GM21515 (cell line): ENCODE measurements around the gene PSMA2.

Experiments
- ATAC-seq: cut with Tn5 transposase; IDR thresholded peaks from one replicate; pipeline ENCODE4 v1.9.1; 2021; ENCODE audit not compliant: unreplicated experiment

Gene PSMA2

DNA sequence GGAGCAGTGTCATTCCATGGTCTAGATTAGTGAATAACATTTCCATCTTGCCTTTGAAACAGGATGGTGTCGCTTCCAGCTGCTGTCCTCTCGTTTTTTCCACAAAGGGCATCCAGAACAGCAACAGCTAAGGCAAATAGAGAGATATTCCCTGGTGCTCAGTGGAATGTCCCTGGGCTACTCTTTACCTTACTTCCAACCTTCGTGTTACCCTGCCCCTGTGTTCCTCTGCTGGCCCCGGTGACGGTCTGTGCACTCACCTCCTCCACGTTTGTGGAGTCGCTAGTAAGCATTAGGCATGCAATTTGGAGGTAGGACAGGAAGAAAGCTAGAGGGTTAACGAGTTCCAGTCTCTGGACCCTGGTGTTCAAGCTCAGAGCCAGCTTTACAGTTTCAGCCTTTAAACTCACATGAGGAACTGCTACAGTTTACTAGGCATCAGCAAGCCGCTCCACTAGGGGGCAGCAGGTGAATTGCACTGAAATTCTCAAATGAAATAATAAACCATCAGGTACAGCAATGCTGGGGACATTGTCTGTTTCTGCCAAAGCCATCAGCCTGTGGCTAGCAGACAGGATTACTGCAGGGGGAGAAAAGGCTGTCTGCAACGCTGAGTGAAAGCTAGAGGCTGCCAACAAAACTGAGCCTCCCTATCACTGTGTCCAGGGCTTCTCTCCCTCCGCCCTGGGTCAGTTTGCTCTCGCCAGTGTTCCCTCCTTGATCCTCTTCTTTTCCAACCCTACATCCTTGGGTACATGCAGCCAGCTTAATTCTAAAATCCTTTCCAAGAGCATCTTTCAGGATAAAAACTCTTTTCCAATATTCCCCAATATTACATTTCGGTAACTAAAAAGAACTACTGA lies 9.2 kb upstream of the PSMA2 start:
- peak; percentile 43 for ATAC-seq

DNA sequence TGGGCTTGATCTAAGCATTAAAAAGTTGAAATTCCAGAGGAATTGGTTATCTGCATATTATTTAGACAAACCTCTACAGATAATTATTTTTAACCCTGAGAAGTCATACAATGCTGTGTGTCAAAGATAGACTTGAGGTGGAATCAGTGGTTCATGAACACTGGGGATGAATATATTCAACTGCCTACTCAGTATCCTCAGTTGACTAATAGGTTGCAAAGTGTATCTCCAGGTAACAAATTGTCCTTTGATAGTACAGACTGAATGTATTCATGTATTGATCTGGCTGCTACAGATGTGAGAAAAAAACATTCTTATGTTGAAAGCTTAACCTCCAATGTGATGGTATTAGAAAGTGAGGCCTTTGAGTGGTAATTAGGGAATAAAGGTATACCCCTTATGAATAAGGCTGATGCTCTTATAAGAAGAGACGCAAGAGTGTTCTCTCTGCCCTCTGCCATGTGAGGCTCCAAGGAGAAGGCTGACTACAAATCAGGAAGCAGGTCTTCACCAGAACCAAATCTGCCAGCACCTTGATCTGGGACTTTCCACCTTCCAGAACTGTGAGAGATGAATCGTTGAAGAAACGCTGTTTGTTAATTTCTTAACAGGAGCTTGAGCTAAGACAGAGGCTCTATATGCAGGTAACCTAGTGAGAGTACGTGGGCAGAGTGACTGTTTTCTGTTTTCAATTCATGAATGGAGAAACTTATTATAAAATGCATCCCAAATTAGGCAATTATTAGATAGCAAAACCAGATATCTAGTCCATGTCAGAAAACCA lies 7.7 kb upstream of the PSMA2 start:
- no peak for ATAC-seq

DNA sequence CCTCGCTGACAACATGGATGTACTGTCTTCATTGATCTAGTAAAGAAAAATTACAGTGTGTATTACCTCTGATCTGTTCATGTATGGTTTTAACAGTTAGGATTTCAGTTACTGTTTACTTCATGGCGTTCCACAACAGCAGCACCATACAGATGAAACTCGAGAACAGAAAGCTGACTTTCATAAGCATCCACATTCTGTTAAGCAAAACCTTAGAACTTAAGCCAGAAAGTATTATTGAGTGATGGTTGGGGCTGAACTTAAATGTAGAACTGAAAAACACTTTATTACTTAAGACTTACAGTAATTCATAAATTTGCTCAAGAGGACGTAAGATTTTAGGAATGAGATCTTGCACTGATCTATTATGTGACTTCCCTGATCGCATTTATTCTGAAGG lies 3.9 kb upstream of the PSMA2 start:
- ATAC-seq = no peak

DNA sequence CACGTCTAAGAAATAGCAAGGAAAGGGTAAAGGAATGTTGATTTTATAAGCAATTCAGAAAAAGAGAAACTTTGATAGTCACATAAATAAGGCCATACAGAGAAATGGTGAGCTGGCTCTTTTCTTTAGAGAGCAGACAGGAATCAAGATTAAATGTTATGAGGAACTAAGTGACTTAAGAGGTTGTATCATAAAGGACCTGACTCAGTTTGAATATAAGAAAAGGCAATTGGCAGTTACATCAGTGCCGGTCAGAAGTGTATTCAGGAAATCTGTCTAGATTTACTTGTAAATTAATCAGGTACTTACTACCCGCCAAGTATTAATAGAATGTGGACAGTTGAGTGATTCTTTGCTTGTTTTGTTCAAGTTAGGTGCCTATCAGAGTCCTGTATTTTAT lies 2.3 kb upstream of the PSMA2 start:
- ATAC-seq = no peak

DNA sequence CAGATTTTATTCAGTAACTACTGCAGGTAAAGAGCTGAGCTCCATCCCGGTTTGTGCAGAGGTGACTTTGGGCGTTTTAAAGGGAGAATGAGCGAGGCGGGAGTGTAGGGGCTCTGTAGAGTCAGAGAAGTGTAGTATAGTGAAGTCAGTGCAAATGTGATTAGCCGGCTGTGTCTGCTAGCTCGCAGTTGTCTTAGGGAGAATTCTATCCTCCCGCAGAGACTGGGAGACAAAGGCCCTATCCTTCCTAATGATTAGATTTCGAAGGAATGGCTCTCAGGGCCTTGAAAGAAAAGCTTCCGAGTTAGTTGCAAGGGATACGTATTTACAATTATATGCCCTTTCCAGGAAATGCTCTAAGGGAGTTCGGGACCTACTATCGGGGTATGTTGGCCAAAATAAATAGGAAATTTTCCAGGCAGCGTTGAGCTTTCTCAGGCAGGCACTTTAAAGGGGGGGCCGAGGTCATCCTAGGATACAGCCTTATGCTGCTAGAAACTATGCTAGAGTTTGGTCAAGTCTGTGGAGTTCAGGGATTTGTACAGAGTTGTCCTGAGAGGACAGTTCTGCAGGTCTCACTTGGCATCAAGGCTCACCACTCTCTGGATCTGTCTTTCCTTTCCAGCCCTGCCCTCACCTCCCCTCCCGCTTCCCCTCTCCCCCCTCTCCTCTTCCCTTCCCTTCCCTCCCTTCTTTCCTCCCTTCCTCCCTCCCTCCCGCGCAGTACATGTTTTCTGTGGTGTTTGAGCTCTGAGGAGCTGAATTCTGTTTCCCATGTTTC lies 1.0 kb upstream of the PSMA2 start:
- no peak for ATAC-seq

DNA sequence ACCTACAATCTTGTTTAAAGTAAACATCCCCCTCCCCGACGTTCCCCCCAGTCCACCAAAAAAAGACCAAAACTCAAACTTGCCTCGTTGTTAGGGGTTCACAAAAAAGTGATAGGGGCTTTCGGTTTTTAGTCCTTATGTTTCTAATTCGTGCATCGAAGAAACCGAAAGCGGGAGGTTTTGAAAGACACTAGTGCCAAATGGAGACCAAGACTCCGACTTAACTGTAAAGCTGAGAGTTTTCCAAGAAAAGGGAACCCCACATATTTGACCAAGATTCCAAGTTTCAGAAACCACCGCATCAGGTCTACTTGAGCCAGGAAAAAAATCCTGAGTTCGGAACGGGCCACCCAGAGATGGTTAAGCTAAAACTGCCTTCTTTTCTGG lies 534 bp downstream of the PSMA2 start:
- ATAC-seq = no peak

DNA sequence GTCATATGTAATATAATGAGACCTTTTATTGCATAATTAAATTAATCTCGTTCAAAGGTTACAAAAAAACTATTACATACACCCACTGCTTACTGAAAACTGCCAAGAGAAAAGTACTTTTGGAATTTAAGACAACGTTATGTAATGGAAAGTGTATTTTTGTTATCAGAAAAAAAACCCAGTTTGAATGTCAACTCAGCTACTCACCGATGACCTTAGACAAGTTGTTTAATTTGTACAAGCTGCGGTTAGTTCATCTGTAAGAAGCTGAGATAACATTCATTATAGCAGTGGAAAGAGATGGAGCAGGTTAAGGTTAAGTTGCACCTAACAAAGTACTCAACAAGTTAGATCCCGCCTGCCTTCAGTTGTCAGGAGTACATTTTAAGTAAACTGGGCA lies 1.1 kb downstream of the PSMA2 start:
- no peak for ATAC-seq

DNA sequence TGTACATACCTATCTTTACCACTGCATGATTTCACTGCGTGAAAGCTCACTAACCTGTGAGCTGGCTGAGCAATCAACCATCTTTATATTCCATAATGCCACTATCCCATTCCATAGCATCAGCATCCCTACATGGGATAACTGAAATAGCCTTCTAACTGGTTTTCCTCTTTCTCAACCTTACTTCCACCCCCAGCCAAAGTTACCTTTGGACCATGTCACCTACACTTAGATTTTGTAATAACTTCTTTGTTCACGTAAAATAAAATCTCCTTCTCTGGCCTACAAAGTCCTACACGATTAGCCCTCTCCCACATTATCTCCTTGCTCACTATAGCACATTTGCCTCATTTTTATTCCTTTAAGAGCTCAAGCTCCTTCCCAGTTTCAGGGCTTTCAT lies 2.5 kb downstream of the PSMA2 start:
- no peak for ATAC-seq

DNA sequence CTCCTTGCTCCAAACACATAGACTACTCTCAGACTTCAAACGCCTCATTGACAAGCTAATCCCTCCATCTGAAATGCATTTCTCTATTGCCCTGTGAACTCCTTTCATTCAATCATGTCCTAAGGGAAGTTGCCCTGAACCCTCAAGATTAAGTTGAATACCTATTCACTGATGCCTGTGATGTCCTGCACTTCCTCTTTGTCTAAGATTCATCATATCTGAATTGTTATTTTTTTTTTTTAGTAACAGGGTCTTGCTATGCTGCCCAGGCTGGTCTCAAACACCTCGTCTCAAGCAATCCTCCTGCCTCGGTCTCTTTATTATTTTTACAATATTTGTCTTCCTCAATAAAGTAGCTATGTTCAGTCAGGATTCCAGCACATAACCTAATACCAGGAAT lies 3.2 kb downstream of the PSMA2 start:
- ATAC-seq = no peak

DNA sequence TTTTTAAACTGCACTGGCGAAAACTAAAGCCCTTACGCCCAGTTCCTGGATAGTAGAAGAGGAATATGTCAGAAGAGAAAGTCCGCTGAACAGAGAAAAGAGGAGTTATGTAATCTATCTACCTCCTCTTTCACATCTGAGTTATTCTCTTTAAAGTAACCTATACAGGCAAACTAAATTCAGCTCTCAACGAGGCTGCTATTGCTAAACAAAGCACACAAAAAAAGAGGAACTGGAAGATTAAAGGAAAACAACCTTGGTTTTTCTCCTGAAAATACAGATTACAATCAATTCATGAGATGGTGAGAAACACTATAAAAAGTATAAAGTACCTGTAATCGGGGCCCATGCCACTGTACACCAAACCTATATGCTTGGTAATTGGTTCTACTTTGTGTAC lies 5.8 kb downstream of the PSMA2 start:
- ATAC-seq = no peak

DNA sequence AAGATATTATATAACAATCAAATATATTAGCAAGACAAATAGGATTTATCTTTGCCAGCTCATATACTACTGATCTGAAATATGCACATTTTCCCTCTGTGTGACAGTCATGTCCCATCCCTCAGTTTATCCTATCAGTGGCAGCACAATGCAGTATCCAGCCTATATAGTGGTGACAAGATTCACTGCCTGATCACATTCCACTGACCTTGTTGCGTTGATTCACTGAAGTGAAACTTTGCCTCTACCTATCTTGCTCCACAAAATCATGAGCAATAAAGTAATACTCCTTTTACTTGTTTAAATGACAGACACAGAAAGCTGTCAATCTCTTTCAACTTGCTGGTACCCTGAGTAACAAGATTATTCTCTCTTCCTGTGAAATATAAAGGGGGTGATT lies 6.3 kb downstream of the PSMA2 start:
- ATAC-seq = no peak

DNA sequence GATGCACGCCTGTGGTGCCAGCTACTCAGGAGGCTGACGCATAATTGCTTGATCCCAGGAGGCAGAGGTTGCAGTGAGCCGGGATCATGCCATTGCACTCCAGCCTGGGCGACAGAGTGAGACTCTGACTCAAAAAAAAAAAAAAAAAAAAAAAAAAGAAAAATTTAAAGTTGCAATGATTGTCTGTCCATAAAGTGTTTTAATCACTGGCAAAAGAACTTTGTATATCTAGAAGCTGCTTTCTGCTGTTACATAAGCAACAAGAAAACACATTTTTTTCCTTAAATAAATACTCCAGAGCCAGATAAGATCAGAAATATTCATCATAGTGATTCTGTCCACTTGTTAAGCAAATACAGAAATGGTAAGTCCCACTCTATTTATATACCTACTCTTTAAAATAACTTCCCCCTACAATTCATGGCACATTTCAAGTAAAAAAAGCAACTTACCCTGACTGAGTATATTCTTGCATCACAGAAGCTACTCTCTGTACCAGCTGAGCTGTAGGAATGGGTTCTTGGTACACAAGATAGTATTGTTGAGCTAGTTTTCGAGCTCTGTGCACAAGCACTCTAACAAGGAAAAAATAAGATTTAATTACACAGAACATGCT lies 7.6 kb downstream of the PSMA2 start:
- ATAC-seq = no peak

DNA sequence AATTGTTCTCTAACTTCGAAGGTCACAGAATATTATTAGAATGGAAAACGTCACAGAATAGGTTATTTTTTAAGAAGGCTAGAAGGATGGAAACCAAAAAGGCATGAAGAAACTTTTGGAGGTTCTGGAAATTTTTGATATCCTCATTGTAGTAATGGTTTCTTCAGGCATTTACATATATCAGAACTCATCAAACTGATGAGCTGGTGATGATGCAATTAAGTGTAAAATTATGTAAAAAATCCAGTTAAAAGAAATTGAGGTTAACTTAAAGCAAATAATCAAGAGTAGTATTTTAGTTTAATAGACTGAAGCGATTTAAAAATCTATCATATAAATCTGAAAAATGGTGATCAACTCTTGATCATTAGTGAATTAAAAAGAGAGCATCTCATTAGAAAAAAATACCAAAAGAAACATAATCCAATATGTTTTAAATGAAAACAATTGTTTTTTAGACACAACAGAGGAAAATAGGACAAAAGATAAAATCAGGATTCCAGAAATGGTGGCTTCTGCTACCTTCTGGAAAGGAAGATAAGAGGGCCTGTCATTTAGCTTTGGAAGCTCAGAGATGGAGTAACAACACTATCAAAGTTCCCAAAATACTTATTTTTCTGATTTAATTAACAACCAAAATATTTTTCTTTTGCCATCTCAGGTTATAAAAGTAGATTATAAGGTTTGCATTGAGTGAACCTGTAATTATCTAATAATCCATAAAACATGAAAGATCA lies 9.8 kb downstream of the PSMA2 start:
- no peak for ATAC-seq

DNA sequence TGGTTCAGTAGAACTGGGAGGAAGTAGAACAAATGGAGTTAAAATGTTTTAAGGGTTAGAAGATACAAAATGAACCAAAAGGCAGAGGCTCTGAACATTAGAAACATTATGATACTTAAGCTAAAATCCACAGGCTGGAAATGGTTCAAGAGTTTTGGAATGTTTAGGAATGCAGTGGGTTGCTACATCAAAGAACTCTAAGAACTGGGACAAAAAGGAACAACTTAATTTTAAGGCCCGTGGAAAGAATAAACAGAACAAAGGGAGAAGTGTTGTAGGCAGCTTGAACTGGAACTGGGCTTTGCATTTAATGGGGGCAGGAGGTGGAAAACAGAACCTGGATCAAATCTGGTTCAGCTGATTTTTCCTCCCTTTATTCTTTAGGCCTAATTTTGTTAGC lies 16.6 kb downstream of the PSMA2 start:
- ATAC-seq = no peak

DNA sequence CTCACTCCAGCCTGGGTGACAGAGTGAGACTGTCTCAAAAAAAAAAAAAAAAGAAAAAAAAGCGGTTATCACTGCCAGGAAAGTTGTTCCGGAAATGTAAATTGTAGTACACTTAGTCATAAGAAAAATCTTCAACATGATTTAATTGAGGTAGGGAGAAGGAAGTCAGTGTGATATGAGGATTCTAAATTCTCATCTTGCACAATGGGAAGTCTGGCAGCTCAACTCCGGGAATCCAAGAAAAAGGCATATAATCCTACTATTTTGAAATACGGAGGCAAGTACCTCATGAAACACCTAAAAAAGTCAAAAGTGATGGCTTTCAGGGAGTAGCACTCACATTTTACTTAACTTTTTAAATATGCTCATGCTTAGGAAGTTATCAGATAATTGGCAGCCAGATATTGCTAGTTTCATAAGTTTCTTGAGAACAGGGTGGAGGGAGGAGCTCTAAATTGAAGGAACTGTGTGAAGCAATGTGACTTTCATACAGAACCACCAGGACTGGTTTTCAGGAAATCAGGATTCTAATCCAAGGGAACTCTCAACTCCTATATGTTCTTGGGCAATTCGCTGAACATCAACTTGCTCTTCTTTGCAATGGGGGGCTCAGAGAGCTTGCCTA lies 17.4 kb downstream of the PSMA2 start:
- ATAC-seq = no peak

DNA sequence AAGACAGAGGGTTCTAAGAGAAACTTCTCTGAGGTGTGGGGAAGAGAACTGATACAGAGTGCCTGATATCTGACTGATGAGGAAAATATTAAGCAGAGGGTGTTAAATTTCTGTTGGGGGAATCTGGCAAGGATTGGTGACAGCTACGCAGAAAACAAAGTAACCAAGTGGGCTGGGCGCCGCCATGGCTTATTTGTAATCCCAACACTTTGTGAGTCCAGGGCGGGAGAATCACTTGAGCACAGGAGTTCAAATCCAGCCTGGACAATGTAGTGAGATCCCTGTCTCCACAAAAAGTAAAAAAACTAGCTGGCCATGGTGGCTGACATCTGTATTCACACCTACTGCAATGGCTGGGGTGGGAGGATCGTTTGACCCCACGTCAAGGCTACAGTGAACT lies 18.0 kb downstream of the PSMA2 start:
- no peak for ATAC-seq

DNA sequence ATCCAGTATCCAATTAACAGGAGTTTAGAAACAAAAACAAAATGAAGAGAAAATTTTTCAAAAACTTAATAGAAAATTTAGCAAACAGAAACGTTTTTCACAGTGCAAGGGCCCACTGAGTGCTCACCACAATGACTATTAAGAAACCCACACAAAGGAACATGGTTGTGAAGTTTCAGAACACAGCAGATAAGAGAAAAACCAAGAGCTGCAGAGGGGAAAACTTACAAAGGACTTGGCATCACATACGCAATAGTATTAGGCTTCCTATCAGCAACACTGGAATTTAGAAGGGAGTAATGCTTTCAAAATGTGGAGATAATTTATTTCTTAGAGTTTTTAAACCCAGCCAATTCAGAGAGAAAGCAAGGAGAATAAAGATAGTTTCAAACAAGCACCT lies 18.4 kb downstream of the PSMA2 start:
- ATAC-seq = no peak

DNA sequence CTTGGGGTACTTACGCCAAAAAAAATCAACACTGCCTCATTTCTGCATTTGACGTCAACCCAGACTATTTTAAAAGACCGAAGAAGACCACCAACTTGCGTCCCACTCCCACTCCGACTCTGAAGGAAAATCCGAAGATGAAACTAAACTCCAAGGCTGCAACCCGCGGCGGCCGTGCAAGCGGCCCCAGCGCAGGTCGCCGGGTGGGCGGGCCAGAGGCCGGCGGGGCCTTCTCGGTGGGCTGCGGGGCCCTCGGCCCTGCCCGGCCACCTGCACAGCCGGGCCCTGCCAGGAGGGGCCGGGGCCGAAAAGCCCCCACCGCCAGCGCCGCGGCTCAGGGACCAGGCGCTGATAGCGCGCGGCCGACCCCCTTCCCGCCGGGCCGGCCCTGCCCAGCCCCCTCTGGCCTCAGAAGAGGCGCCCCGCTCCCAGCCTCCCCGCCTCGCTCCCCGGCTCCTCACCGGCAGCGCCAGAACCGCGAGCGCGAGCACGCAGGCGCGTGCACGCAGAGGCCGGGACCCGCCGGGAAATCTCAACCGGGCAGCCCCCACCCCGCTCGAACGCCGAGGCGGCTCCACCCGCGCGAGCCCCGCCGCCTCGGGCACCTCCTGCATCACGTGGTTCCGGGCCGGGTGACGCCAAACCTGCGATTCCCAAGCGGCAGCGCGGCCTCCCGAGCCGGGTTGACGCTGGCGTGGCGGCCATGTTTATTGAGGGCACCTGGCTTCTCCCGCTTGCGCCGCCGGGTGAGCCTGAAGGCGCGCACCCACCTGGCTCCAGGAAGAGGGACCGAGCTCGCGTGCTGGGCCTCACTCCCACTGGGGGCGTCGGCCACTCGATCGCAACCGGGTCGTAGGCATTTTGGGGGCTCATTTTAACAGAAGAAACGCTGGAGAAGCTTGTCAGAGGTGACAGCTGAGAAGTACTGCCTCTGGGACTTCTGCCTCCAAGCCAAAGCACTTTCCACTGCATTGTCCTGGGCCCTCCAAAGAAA lies 20.2 kb downstream of the PSMA2 start, which contains the start of gene C7orf25:
Gene C7orf25, minus strand, starts transcription at position 617 of the 994 bp plus-strand sequence. CDS start 1,170 bp downstream, outside the sequence.
- ATAC-seq = peak; percentile 94

DNA sequence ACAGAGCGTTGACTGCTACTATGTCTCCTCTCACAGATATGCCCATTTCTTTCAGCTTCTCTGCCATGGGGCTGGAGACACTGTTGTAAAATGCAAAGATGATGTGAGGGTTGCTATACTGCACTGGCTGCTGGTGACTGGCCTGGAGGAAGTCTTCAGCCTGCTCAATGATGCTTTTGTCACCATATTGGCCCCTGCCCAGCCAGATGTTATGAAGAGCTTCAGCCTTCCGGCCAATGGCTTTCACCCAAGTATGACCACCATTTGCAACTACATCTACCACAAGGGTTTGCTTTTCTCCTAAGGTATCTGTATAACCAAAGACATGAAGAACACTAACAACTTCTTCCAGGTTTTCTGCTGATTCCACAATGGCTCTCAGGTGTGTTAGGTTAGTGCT lies 21.7 kb downstream of the PSMA2 start:
- no peak for ATAC-seq
